Endothelial cell (in vitro differentiated cells): Measurements from ENCODE around the gene HLA-DPA1. TPM values are rescaled to one million over a fixed set of nuclear protein-coding genes. Genes with fewer than 3 reads are reported as not detected.
"Not testable (repeated sequence)": the region's sequence is repeated elsewhere in the genome, so short reads cannot be mapped to it uniquely, and the experiment has no call there.

Experiments
- DNase-seq: peaks from one replicate; pipeline ENCODE4 v3.0.0; 2021; ENCODE audit warnings: low spot score
- H3K27ac Mint-ChIP-seq: one replicate; pipeline ENCODE4 v1.8.0; 2021; ENCODE audit warnings: mixed read lengths, inconsistent platforms; ENCODE audit not compliant: unreplicated experiment
- H3K27me3 Mint-ChIP-seq: one replicate; pipeline ENCODE4 v1.8.0; 2021; ENCODE audit warnings: mild to moderate bottlenecking, moderate library complexity, mixed read lengths, inconsistent platforms; ENCODE audit not compliant: unreplicated experiment
- H3K36me3 Mint-ChIP-seq: one replicate; pipeline ENCODE4 v1.8.0; 2021; ENCODE audit warnings: mild to moderate bottlenecking, low read depth, mixed read lengths, inconsistent platforms; ENCODE audit not compliant: unreplicated experiment
- H3K4me1 Mint-ChIP-seq: one replicate; pipeline ENCODE4 v1.8.0; 2021; ENCODE audit warnings: mild to moderate bottlenecking, mixed read lengths, inconsistent platforms; ENCODE audit not compliant: unreplicated experiment
- H3K4me3 Mint-ChIP-seq: one replicate; pipeline ENCODE4 v1.8.0; 2021; ENCODE audit warnings: mild to moderate bottlenecking, mixed read lengths, inconsistent platforms; ENCODE audit not compliant: unreplicated experiment
- H3K9me3 Mint-ChIP-seq: one replicate; pipeline ENCODE4 v1.8.0; 2021; ENCODE audit warnings: mixed read lengths, inconsistent platforms; ENCODE audit not compliant: unreplicated experiment
- CTCF ChIP-seq: fragments of 200-600 bp; sonication (generic); IDR thresholded peaks from one replicate; pipeline ENCODE4 v1.5.0; 2021; ENCODE audit warnings: antibody characterized with exemption; ENCODE audit not compliant: unreplicated experiment
- total RNA-seq: library from RNA; stranded (reverse); fragmentation: NEBNext Ultra II Directional; extraction: Animal tissue kit (Norgen Biotek cat#: 25700); gene quantifications from one replicate; pipeline ENCODE4 v1.2.1, GENCODE V29; 2021; ENCODE audit not compliant: unreplicated experiment

HLA-DPA1 gene
- total RNA-seq, 1 donor from 2014 or later, result 8.5 TPM

DNA sequence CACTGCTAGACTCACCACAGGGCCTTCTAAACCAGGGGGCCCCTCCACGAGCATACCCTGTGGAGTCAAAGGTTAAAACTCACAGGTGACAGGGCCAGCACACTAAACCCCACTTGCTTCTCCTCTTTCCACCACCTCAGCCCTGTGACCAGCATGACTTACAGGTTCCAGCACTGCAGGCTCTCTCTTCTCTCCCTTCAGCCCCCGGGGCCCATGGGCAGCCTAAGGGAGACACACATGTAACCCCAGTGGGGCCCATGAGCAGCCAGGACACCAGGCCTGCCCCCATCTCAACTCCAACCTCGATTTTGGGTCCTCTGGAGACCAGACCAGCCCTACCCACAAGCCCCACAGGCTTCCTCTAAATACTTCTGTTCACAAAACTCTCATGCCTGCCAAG is 30.3 kb upstream of the HLA-DPA1 start:
- TF ChIP-seq CTCF, result no peak
- Mint-ChIP-seq H3K27ac (no peak overlapping the region), H3K9me3 (peaks cover 8% of the 10 kb centered on the region), H3K4me3 (no peak overlapping the region), H3K36me3 (peaks cover 9% of the 10 kb centered on the region), H3K4me1 (no peaks in the 10 kb centered on the region), H3K27me3 (peaks cover 3% of the 10 kb centered on the region)
- DNase-seq, result no peak

DNA sequence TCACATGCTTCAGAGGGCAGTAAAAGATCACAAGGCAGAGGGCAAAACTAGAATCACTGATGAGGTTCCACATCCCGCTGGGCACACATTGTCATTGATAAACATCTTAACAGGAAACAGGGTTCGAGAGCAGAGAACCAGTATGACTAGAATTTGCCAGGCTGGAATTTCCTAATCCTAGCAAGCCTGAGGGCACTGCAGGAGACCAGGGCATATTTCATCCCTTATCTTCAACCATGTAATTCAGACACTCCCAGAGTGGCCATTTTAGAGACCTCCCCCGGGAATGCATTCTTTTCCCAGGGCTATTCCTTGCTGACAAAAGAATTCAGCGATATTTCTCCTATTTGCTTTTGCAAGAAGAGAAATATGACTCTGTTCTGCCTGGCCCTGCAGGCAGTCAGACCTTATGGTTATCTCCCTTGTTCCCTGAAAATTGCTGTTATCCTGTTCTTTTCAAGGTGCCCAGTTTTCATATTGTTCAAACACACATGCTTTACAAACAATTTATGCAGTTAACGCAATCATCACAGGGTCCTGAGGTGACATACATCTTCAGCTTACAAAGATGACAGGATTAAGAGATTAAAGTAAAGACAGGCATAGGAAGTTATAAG is 27.8 kb upstream of the HLA-DPA1 start:
- H3K4me3 Mint-ChIP-seq, H3K36me3 Mint-ChIP-seq, DNase-seq, H3K9me3 Mint-ChIP-seq, H3K4me1 Mint-ChIP-seq, H3K27me3 Mint-ChIP-seq, H3K27ac Mint-ChIP-seq: not testable (repeated sequence)

GRCh38 chr6:33095681-33096080 is 22.2 kb upstream of the HLA-DPA1 start:
- Mint-ChIP-seq H3K27me3 (peaks cover 2% of the 10 kb centered on the region), H3K27ac (no peak overlapping the region), H3K9me3 (peaks cover 4% of the 10 kb centered on the region), H3K36me3 (peaks cover 4% of the 10 kb centered on the region), H3K4me3 (no peak overlapping the region), H3K4me1 (peaks cover 3% of the 10 kb centered on the region)
- no peak for DNase-seq
- no peak for TF ChIP-seq CTCF

GRCh38 chr6:33093855-33094254 is 20.4 kb upstream of the HLA-DPA1 start:
- Mint-ChIP-seq H3K27me3 (peaks cover 2% of the 10 kb centered on the region), H3K27ac (no peak overlapping the region), H3K36me3 (no peaks in the 10 kb centered on the region)

GRCh38 chr6:33092385-33092784 is 18.9 kb upstream of the HLA-DPA1 start:
- Mint-ChIP-seq H3K27me3 (peaks cover 2% of the 10 kb centered on the region), H3K9me3 (no peaks in the 10 kb centered on the region), H3K4me3 (no peak overlapping the region), H3K27ac (no peak overlapping the region), H3K36me3 (no peaks in the 10 kb centered on the region), H3K4me1 (peaks cover 9% of the 10 kb centered on the region)
- no peak for DNase-seq
- TF ChIP-seq CTCF, result no peak

More at GRCh38 chr6:33093855-33094254, 20.4 kb upstream of the HLA-DPA1 start:
- no peak for DNase-seq
- Mint-ChIP-seq H3K4me3 (no peak overlapping the region), H3K9me3 (no peaks in the 10 kb centered on the region), H3K4me1 (peaks cover 6% of the 10 kb centered on the region)
- no peak for TF ChIP-seq CTCF
